HEK293 (cell line): ENCODE data around the gene TMEM181.
A peak's percentile ranks its signal among the peaks of the same experiment; 100 is the strongest.

ENCODE experiments used
- BCL11A ChIP-seq: fragments of 450-650 bp; formaldehyde crosslinking; IDR thresholded peaks from 2 replicates; pipeline ENCODE4 v1.5.1; 2016; ENCODE audit warnings: low read depth, missing biosample characterization, missing genetic modification characterization
- EGR2 ChIP-seq: fragments of 450-650 bp; formaldehyde crosslinking; IDR thresholded peaks from 2 replicates; pipeline ENCODE4 v1.5.1; 2016; ENCODE audit warnings: low read depth, missing biosample characterization, missing genetic modification characterization
- FEZF1 ChIP-seq: fragments of 450-650 bp; formaldehyde crosslinking; IDR thresholded peaks from 2 replicates; pipeline ENCODE4 v1.5.1; 2016; ENCODE audit warnings: missing biosample characterization, missing genetic modification characterization
- PATZ1 ChIP-seq: fragments of 450-650 bp; formaldehyde crosslinking; IDR thresholded peaks from 2 replicates; pipeline ENCODE4 v1.5.1; 2016; ENCODE audit warnings: missing biosample characterization, missing genetic modification characterization
- PBX3 ChIP-seq: sonication (generic); formaldehyde crosslinking; IDR thresholded peaks from 2 replicates; pipeline ENCODE4 v1.8.1; 2022; ENCODE audit warnings: mild to moderate bottlenecking, moderate library complexity, missing genetic modification reagents
- PRDM1 ChIP-seq: fragments of 450-650 bp; formaldehyde crosslinking; IDR thresholded peaks from 2 replicates; pipeline ENCODE4; 2016; ENCODE audit warnings: missing biosample characterization, missing genetic modification characterization
- REPIN1 ChIP-seq: fragments of 450-650 bp; formaldehyde crosslinking; IDR thresholded peaks from 2 replicates; pipeline ENCODE4 v1.5.1; 2017; ENCODE audit warnings: missing biosample characterization, missing genetic modification characterization, low read depth
- SETDB1 ChIP-seq: IDR thresholded peaks from one replicate; pipeline ENCODE4 v1.6.1; 2017; ENCODE audit warnings: mild to moderate bottlenecking, low read length, moderate library complexity, mixed read lengths; ENCODE audit not compliant: insufficient read length
- TCF7L2 ChIP-seq: IDR thresholded peaks from 2 replicates; pipeline ENCODE4 v1.6.1; 2011; ENCODE audit warnings: low read depth, mild to moderate bottlenecking, inconsistent platforms, low read length, moderate library complexity, borderline replicate concordance
- ZBTB1 ChIP-seq: fragments of 450-650 bp; formaldehyde crosslinking; IDR thresholded peaks from 2 replicates; pipeline ENCODE4 v1.5.1; 2016; ENCODE audit warnings: missing biosample characterization, missing genetic modification characterization
- ZBTB26 ChIP-seq: fragments of 450-650 bp; formaldehyde crosslinking; optimal IDR thresholded peaks from 2 replicates; pipeline ENCODE3; 2016; ENCODE audit warnings: missing biosample characterization, mild to moderate bottlenecking, missing genetic modification characterization
- ZBTB7A ChIP-seq: fragments of 450-650 bp; formaldehyde crosslinking; IDR thresholded peaks from 2 replicates; pipeline ENCODE4 v1.5.1; 2016; ENCODE audit warnings: low read depth, missing biosample characterization, missing genetic modification characterization
- ZBTB8A ChIP-seq: fragments of 450-650 bp; formaldehyde crosslinking; IDR thresholded peaks from 2 replicates; pipeline ENCODE4 v1.5.1; 2016; ENCODE audit warnings: missing biosample characterization, missing genetic modification characterization
- ZNF155 ChIP-seq: fragments of 450-650 bp; formaldehyde crosslinking; IDR thresholded peaks from 2 replicates; pipeline ENCODE4 v1.5.1; 2016; ENCODE audit warnings: missing biosample characterization, missing genetic modification characterization
- ZNF169 ChIP-seq: fragments of 450-650 bp; formaldehyde crosslinking; IDR thresholded peaks from 2 replicates; pipeline ENCODE4 v1.5.1; 2016; ENCODE audit warnings: missing biosample characterization, missing genetic modification characterization
- ZNF202 ChIP-seq: fragments of 450-650 bp; formaldehyde crosslinking; IDR thresholded peaks from 2 replicates; pipeline ENCODE4 v1.5.1; 2016; ENCODE audit warnings: missing biosample characterization, missing genetic modification characterization, borderline replicate concordance
- ZNF274 ChIP-seq, 2 experiments: fragments of 200-500 bp in 1 of 2; fragments of 450-650 bp in 1 of 2; sonication (Bioruptor generic) in 1 of 2; formaldehyde crosslinking in 1 of 2; IDR thresholded peaks; 2 replicates each; pipeline versions ENCODE4 v1.5.1 to v1.6.1; 2014 to 2016; ENCODE audit warnings: borderline replicate concordance in 1 of 2, inconsistent platforms in 1 of 2, low read length in 1 of 2, missing biosample characterization in 1 of 2, missing genetic modification characterization in 1 of 2
- ZNF335 ChIP-seq: fragments of 450-650 bp; formaldehyde crosslinking; conservative IDR thresholded peaks from 2 replicates; pipeline ENCODE4 v1.5.1; 2016; ENCODE audit warnings: missing biosample characterization, missing genetic modification characterization
- ZNF513 ChIP-seq: fragments of 450-650 bp; IDR thresholded peaks from 2 replicates; pipeline ENCODE4 v1.5.1; 2018; ENCODE audit warnings: missing biosample characterization, missing genetic modification characterization
- ZNF514 ChIP-seq: fragments of 450-650 bp; formaldehyde crosslinking; IDR thresholded peaks from 2 replicates; pipeline ENCODE4 v1.5.1; 2016; ENCODE audit warnings: missing biosample characterization, missing genetic modification characterization
- ZNF529 ChIP-seq: fragments of 450-650 bp; formaldehyde crosslinking; IDR thresholded peaks from 2 replicates; pipeline ENCODE4 v1.5.1; 2017; ENCODE audit warnings: missing genetic modification characterization, missing biosample characterization; ENCODE audit not compliant: insufficient replicate concordance
- ZNF544 ChIP-seq: fragments of 450-650 bp; formaldehyde crosslinking; IDR thresholded peaks from 2 replicates; pipeline ENCODE4 v1.5.0; 2017; ENCODE audit warnings: missing biosample characterization, missing genetic modification characterization
- ZNF548 ChIP-seq: fragments of 450-650 bp; formaldehyde crosslinking; IDR thresholded peaks from 2 replicates; pipeline ENCODE4 v1.5.1; 2016; ENCODE audit warnings: missing biosample characterization, missing genetic modification characterization
- ZNF596 ChIP-seq: fragments of 450-650 bp; IDR thresholded peaks from 2 replicates; pipeline ENCODE4 v1.5.0; 2018; ENCODE audit warnings: missing biosample characterization, mild to moderate bottlenecking, missing genetic modification characterization, moderate library complexity
- ZNF623 ChIP-seq: fragments of 450-650 bp; formaldehyde crosslinking; IDR thresholded peaks from 2 replicates; pipeline ENCODE4 v1.5.1; 2016; ENCODE audit warnings: missing biosample characterization, missing genetic modification characterization
- ZNF624 ChIP-seq: fragments of 450-650 bp; formaldehyde crosslinking; IDR thresholded peaks from 2 replicates; pipeline ENCODE4 v1.5.1; 2017; ENCODE audit warnings: missing biosample characterization, missing genetic modification characterization
- ZNF639 ChIP-seq: fragments of 450-650 bp; formaldehyde crosslinking; IDR thresholded peaks from 2 replicates; pipeline ENCODE4 v1.5.1; 2016; ENCODE audit warnings: missing biosample characterization, missing genetic modification characterization
- ZNF660 ChIP-seq: fragments of 450-650 bp; IDR thresholded peaks from 2 replicates; pipeline ENCODE4 v1.5.1; 2018; ENCODE audit warnings: missing biosample characterization, mild to moderate bottlenecking, missing genetic modification characterization
- ZNF704 ChIP-seq: fragments of 450-650 bp; formaldehyde crosslinking; IDR thresholded peaks from 2 replicates; pipeline ENCODE4 v1.5.1; 2016; ENCODE audit warnings: missing biosample characterization, missing genetic modification characterization
- ZSCAN5A ChIP-seq: fragments of 450-650 bp; formaldehyde crosslinking; IDR thresholded peaks from 2 replicates; pipeline ENCODE4 v1.5.1; 2016; ENCODE audit warnings: missing biosample characterization, missing genetic modification characterization

The TMEM181 gene

GRCh38 chr6:158536084-158536890 lies 23.6 kb upstream of the TMEM181 start (continued):
- TF ChIP-seq ZNF704 (no peak), ZNF335 (tag by site-specific recombination) (peak; percentile 84), REPIN1 (tag by site-specific recombination) (no peak), ZNF513 (tag by site-specific recombination) (no peak), ZNF623 (tag by site-specific recombination) (no peak), ZNF548 (tag by site-specific recombination) (no peak), PATZ1 (tag by site-specific recombination) (peak; percentile 88), EGR2 (peak; percentile 94), ZNF274 (IDR thresholded peaks at IDR 0.05; ENCODE audit: low read length) (no peak), ZNF274 (tag by site-specific recombination; IDR thresholded peaks at IDR 0.05; ENCODE audit: borderline replicate concordance) (no peak), BCL11A (peak; percentile 88), PBX3 (CRISPR knock-in tag) (no peak), ZBTB8A (tag by site-specific recombination) (peak; percentile 93), ZNF660 (tag by site-specific recombination) (no peak), ZNF155 (no peak), ZNF169 (tag by site-specific recombination) (no peak), ZNF514 (tag by site-specific recombination) (no peak), ZNF624 (no peak), FEZF1 (tag by site-specific recombination) (peak; percentile 75; the same call in 1 of the 2 replicates), PRDM1 (no peak), SETDB1 (no peak), TCF7L2 (no peak), ZBTB7A (tag by site-specific recombination) (no peak), ZNF202 (tag by site-specific recombination) (no peak), ZNF596 (no peak), ZSCAN5A (no peak), ZBTB26 (peak; percentile 92), ZNF544 (no peak), ZNF529 (no peak), ZBTB1 (tag by site-specific recombination) (no peak), ZNF639 (tag by site-specific recombination) (no peak)
